NCI-H2196 treated with DMSO at 0.1 percent for 48 hours (cell line): ENCODE measurements around the gene NRG3.

Experiments used
- DNase-seq: peaks from one replicate; lab custom pipeline; 2025; ENCODE audit not compliant: unreplicated experiment; lab: John Stamatoyannopoulos, UW

Gene NRG3

DNA sequence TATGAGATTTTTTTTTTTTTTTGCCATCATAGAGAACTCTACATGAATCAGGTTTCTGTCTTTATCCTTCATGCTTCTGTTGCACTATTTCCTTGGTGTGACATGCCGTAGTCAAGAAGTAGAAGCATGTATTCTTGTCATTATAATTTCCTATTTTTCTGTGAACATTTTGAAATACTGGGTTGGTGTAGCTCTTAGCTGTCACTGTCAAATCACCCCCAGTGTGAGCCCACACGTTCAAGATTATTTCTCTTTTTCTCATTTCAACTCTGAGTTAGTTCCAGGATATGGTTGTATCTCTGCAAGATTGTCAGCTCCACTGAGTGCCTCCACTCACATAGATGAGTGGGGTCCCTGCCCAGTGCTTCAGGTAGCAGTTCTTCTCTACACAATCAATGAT, 209.5 kb downstream of the NRG3 start:
- DNase-seq: no peak

DNA sequence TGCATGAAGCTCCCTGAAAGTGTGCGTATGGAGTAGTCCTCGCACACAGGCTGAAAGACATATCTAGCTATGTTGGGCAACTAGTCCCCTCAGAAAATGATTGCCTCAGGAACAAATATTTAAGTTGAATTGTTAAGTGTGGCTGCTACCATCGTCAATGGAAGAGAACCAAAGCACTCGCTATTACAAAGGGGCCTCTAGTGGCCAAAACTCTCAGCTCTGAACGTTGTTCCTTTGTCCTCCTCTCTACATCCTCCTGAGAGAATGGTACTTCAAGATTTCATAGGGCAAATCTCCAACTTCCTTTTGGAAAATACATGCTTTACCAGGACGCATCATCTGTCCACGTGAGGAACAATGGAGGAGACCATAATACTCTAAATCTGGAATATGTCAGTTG, 209.9 kb downstream of the NRG3 start:
- no peak for DNase-seq

DNA sequence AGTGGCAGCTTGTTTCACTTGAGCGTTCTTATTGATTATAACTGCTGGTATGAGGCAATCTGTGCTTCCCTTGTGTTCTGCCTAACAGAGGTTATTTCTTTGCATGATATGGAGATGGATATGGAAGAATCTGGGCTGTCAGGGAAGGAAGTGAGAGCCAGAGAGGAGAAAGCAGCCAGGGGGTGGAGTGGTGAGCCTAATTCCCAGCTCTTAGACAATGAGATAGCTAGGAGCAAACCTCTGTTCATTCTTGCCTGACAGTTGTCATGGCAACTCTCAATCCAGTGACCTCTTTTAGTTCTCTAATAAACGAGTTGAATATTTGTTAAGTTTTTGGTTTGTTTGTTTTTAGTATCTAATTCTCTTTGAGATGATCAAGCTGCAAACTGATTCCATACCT, 214.3 kb downstream of the NRG3 start:
- no peak for DNase-seq

DNA sequence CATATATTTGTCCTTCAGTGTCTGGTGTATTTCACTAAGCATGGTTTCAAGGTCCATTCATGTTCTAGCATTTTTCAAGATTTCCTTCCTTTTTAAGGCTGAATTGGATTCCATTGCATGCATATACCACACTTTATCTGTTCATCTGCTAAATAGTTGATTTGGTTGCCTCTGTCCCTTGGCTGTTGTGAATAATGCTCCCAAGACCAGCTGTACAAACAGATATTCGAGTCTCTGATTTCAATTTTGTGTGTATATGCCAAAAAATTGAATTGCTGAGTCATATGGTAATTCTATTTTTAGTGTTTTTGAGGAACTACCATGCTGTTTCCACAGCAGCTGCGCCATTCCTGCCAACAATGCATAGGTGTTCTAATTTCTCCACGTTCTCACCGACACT, 216.4 kb downstream of the NRG3 start:
- no peak for DNase-seq

DNA sequence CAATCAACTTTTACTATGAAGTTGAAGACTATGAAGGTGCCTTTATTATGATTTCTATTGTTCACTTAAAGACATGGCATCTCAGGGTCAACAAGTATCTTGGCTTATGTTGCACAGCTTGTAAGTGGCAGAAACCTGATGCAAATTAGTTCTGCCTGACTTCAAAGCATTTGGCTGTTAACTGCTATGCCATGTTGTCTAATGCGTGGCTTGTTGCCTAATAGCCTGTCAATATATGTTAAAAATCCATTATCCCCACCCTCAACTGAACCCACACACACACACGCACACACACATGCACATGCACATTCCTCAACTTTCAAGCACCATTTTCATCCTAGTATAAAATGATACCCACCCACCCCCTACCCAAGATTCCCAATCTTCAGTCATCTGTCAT, 217.1 kb downstream of the NRG3 start:
- DNase-seq: no peak

DNA sequence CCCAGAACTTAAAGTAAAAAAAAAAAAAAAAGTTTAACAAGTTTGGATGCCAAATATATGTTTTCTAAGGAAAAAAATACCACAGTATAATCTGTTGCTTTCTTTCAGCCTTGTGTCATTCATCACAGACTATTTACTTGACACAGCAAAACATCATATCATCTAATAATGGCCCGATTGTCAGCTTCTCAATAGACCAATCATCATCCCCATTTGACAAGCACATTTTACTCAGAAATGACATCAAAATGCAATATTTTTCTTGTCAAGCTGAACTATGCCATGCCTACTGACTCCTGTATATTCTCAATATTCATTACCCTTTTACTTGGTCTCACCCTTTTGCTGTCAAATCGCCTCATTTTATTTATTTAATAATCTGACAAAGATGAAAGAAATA, 249.7 kb downstream of the NRG3 start:
- no peak for DNase-seq

DNA sequence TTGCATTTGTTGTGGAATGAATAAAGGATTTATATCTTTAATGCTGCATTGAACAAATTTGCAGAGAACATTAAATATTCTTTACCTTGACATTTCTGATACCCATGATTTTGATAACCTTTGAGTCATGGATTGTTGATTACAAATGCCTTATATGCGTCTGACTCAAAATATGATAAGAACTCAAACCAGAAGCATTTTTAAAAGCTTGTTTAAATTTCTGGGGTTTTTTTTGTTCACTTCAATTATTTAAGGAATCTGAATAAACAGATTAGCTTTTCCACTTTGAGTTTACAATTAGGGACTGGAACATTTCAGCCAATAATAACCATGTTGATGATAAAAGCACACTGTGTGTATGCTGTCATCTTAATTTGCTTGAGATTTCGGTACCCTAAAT, 253.5 kb downstream of the NRG3 start:
- DNase-seq: no peak

DNA sequence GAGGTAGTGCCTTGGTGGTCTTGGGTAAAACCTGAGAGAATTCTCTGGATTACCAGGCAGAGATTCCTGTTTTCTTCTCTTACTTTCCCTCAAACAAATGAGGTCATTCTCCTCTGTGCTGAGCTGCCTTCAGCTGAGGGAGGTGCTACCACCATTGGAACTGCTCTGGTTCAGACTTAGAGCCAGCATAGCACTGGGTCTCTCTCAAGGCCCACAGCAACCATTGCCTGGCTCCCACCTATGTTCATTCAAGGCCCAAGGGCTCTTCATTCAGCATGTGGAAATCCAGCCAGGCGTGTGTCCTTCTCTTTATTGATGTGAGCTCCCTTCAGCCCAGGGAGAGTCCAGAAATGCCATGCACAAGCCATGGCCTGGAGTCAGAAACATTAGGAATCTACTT, 261.1 kb downstream of the NRG3 start:
- no peak for DNase-seq

DNA sequence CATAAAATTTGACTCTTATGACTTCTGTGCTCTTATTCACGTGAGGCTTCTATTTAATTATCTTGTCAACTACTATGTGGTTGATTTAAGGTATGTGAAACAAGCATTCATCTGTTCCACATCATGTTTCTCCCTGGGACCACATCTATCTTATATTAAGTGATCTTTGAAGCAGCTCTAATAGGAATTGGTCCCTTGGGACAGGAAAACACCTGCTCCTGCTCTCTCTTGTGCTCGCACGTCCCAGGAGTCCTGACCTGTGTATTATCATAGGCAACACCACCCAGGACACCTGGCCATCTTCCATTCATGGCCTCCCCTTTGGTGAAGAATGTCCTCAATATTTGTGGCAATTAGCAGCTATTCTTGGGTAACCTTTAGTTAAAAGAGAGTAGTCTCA, 269.2 kb downstream of the NRG3 start:
- DNase-seq: no peak

DNA sequence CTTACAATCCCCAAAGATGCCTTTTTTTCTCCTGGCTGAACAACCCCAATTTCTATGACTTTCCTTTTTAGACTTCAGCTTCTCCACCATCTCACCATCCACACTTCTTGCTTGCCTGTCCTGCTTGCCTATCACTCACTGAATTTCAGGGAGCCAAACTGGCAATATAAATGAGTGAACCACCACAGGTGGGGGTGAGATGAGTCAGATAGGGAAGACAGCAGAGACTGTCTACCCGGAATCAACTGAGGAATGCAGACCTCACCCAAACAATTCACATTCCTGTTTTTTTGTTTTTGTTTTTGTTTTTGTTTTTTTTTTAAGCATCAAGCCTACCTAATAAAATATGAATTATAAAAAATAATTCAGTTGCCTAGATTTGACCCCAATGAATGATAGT, 273.8 kb downstream of the NRG3 start:
- no peak for DNase-seq

DNA sequence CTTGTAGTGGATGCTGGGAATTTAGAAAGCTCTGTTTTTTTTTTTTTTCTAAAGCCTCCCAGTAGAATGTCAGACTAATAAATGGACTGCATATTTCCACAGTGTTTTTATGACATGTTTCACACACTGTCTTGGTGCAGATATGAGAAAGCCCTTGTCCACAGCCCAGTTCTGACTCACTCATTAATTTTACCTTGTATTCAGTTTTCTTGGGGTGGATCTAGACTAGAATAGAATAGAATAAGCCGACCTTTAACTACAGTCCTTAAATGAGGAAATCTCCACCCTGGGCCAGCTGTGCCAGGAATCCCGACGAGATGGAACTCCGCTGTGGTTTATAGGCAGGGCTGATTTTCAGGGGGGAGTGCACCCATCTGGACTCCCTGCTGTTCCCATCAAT, 274.7 kb downstream of the NRG3 start:
- DNase-seq: no peak

DNA sequence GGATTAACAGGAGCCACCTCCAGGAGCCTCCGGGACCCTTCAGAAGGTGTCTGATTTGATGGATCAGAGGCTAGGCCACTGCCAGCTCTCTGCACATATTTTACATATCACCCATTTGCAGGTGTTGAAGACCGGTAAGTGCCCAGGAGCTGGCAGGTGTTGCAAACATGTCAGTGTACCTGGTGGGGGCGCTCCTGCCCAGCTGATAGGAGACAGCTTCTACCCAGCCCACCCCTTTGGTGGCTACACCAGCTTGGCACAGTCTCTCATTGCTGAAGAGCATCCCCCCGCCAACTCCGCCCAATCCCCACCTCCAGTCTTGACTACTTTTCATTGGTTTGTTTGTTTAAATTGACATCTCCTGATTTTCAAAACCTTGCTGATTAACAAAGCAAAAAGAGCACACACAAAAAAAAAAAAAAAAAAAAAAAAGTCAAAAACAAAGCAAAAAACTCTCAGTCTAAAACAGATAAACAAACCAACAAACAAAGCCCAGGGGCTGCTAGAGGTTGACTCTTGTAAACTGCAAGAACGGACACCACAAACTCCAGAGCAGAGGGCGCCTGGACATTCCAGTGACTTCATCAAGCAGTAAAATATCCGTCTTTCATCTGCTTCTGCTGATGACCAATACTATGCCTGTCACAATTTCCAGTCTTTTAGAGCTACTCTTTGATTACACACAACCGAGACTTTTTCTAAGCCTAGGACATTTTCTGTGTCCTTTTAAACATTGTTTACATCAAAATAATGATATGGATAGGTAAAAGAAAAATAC, 275.3 kb downstream of the NRG3 start:
- no peak for DNase-seq

DNA sequence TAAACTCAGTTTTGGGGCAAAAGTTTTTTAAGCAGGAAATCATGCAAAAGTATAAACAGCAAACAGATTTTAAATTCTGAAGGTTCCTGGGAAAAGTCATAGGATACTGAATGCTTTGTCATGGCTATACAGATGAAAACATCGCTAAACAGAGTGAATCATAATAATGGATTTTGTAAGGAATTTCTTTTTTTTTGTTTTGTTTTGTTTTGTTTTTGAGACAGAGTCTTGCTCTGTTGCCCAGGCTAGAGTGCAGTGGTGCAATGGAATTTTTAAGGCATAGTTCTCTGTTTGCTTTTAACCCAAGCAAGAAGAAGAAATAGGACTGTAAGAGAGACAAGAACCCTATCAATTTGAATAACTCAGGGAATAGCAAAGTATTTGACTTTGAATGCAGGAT, 285.3 kb downstream of the NRG3 start:
- no peak for DNase-seq

DNA sequence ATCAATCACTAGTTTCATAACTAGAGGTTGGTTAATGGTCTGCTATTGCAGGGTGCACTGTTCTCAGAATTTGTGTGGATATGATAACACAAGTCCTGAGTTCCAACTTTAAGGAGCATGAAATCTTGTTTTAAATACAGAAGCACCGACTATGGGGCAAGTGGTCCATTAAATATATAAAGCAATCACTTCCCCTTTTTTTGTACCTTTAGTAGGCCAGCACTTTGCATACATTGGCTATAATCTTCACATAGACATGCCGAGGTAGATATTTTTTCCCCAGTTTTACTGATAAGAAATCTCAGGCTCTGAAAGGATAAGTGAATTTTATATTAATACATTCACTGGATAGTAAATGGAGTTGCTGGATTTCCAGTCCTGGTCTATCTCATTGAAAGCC, 286.3 kb downstream of the NRG3 start:
- DNase-seq: no peak

DNA sequence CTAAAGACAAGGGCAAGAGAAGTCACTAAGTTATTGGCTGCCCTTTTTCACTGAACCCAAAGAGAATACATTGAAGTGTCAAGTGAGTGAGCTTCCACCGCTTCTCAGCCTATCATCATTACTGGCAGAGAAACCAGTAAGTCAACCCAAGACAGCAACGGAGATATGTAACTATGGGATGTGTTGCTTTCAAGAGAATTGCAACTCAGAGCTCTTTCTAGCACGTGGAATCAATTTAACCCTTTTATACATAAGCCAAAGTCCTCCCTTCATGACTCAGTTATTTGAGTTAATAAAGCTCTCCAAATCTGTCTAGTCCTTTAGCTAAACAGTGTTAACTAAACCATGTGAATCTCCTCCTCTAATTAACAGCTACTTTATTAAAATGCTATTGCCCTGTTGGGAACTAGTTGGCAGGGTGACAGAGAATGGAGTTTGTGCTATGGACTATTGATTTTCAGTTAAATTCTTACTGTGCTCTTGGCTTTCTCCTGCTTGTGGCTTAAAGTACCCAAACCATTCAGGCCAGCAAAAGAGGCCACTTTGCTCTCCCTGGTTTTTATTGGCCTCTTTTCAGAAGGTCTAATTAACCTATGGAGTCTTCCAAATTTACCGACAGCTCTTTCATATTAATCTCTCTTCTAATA, 287.7 kb downstream of the NRG3 start:
- DNase-seq: no peak

DNA sequence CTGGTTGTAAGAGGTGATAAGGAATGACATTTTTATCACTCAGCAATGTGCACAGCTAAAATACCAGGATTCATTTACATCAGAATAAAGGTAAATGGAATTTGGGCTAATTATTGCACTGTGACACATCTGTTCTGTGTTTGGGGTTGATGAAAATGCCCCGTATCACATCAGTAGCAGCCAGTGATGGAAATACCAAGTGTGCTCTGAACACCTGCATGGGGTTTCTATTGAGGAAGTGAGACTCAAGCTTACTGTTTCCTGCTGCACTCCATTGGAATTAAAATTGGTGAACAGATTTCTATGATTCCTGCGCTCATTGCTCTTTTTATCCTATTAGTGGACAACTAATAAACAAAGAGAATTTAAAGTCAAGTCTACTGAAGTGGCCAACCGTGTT, 296.9 kb downstream of the NRG3 start:
- DNase-seq: no peak

DNA sequence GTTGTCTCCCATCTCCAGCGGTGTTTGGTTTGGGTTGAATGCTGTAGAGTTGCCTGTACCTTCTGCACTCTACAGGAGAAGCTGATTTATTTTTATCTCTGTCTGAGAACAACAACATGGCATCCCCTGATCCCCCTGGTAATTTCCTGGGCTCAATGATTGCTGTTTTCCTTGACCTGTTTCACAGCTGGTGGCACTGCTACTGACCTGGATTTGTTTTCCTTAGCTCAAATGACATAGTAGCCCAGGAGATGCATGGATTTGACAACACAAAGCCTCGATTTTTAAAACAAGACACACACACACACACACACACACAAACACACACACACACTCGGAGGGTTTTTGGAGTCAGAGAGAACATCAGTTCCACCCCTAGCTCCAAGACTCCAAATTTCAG, 301.6 kb downstream of the NRG3 start:
- DNase-seq: no peak

DNA sequence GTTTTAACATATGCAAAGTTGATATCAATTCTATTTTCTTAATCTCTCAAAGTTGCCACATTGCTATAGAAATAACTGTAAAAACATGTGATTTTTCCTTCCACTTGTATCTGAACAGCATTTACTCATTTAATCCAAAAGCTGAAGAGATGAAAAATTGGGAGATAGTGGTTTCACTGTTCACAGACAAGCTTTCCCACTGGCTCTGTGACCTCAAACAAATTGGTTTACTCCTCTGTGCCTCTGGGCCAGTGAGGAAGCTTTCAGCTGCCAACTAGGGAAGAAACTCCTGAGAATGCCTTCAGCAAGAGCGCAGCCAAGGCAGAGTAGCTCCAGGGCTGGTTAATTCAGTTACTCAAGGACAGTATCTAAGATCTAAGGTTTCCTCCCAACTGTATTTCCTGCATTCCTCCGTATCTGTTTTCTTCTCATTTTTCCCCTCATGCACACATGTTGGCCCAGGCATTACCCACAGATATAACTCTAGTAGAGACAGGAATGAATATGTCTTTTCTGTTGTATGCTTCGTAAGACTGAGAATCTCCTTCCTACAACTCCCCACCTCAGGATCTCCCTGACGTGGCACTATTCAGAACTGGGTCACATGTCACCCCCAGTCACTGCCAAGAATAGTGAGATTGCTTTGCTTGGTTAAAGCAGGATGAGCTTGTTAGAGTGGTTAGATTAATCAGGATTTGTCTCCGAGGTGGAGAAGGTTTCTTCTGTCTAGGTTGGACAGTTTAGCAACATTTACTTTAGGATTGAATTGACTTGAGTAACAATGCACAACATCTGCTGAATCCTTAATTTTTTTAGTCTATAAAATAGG, 315.7 kb downstream of the NRG3 start:
- no peak for DNase-seq

DNA sequence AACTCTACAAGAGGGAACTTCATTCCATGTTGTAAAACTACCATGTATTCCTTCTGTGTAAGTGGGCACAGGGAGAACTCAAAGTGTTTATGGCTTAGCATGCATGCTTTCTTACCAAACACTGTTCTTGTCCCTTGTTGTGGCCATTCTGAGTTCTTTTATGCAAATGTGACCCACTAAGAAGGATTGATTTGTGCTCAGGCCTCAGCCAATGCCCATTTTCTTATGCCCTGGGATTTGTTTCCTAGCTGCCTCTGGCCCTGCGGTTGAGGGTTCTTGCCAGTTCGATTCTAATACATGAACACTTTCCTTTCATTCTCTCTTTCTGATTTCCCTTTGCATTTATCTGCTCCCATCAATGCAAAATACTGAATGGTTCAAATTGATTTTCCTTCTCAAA, 316.7 kb downstream of the NRG3 start:
- DNase-seq: no peak

DNA sequence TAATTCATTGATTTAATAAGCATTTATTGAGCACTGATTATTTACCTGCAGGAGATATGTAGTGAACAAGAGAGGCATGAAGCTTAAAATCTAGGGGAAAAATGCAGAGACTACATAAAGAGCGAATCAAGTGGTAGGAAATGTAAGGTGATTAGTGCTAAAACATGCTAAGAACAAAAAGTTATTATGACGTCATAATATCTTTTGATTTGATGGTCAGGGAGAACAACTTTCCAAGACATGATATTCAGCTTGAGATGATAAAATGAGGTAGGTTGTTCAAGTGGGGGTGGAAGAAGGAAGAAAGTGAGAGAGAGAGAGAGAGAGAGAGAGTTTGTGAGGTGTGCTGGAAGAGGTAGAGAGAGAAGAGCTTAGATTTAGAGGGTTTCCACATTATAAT, 317.7 kb downstream of the NRG3 start:
- DNase-seq: no peak

DNA sequence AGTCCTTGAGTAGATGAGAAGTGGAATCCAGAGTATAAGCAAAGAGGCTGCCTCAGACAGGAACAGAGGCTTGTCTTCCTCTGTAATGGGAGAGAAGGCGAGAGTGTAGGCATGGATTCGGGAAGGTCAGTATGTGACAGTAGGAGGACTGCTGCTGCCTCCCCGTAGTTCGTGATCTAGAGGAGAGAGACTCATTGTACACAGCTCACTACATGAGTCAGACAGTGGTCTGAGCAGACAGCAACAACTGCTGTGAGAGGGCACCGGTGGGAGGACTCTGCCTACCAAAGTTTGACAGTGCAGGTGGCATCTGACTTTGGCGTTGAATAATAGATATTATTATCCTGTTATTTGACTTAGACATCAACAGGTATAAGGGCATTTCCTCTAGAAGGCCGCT, 319.4 kb downstream of the NRG3 start:
- DNase-seq: no peak

DNA sequence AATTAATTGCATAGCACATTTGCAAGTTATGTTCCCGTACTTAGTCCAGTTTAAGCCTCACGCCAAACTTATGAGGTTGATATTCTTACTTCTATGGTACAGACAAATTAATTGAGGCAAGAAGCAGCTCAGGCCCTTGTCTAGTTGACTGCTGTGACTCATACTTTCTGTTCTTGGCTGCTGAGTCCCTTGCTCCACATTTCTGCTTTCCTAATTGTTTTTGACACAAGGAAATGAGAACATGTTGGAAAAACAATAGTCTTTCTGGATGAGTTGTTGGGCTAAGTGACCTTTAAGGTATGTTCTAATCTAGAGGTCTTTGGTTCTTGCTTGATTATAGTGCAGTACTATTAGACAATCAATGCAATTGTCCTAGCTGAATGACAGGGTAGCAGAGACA, 331.8 kb downstream of the NRG3 start:
- no peak for DNase-seq
